HepG2 (cell line): Measurements from ENCODE around the gene ATRAID. TPM values are rescaled to one million over a fixed set of nuclear protein-coding genes. Genes with fewer than 3 reads are reported as not detected.

Source experiments
- HNF1A ChIP-seq, 2 experiments: sonication (generic) in 1 of 2; formaldehyde crosslinking in 1 of 2; IDR thresholded peaks; 2 replicates each; pipeline versions ENCODE4 v1.4.0 to v1.6.1; 2016 to 2020; ENCODE audit warnings: borderline replicate concordance in 1 of 2, low read depth in 1 of 2, mild to moderate bottlenecking in 1 of 2, missing genetic modification reagents in 1 of 2
- TEAD3 ChIP-seq: optimal IDR thresholded peaks from 2 replicates; pipeline ENCODE3; 2016; ENCODE audit warnings: borderline replicate concordance
- TFAP4 ChIP-seq: sonication (generic); IDR thresholded peaks from 2 replicates; pipeline ENCODE4 v1.6.1; 2016; ENCODE audit warnings: low read depth, borderline replicate concordance
- YY1 ChIP-seq: IDR thresholded peaks from 2 replicates; pipeline ENCODE4 v1.6.1; 2011; ENCODE audit warnings: low read length, low read depth, moderate library complexity, mild to moderate bottlenecking; ENCODE audit not compliant: insufficient read depth, insufficient replicate concordance
- ZMAT3 ChIP-seq: sonication (generic); formaldehyde crosslinking; conservative IDR thresholded peaks from 2 replicates; pipeline ENCODE4 v1.7.0; 2021; ENCODE audit warnings: missing genetic modification reagents
- ZMYM3 ChIP-seq: sonication (generic); formaldehyde crosslinking; IDR thresholded peaks from 2 replicates; pipeline ENCODE4 v1.5.1; 2020; ENCODE audit warnings: mild to moderate bottlenecking, missing genetic modification reagents
- ZNF224 ChIP-seq: sonication (generic); formaldehyde crosslinking; IDR thresholded peaks from 2 replicates; pipeline ENCODE4 v1.5.0; 2020; ENCODE audit warnings: mild to moderate bottlenecking, missing genetic modification reagents
- ZNF407 ChIP-seq: sonication (generic); formaldehyde crosslinking; IDR thresholded peaks from one replicate; pipeline ENCODE4 v1.5.1; 2020; ENCODE audit warnings: mild to moderate bottlenecking, missing genetic modification reagents; ENCODE audit errors: not compliant biosample characterization
- ZNF567 ChIP-seq: sonication (generic); formaldehyde crosslinking; IDR thresholded peaks from 2 replicates; pipeline ENCODE4 v1.8.1; 2023; ENCODE audit warnings: mild to moderate bottlenecking, missing genetic modification reagents, borderline replicate concordance
- ZNF788 ChIP-seq: sonication (generic); formaldehyde crosslinking; IDR thresholded peaks from 2 replicates; pipeline ENCODE4 v1.5.0; 2020; ENCODE audit warnings: mild to moderate bottlenecking, missing genetic modification reagents, borderline replicate concordance
- polyA plus RNA-seq, 8 experiments: library from polyadenylated mRNA; depleted of rRNA in 3 of 8; stranded (reverse) in 7 of 8; unstranded in 1 of 8; fragments of >200 nt; fragmentation: Illumina TruSeq in 4 of 8; extraction: Trizol in 4 of 8; gene quantifications; 2 replicates each; pipeline versions ENCODE4 v1.2.1 to v1.2.3, GENCODE V29; 2011 to 2016; ENCODE audit warnings: low read depth in 4 of 8, missing spikeins in 1 of 8, mixed read lengths in 1 of 8; ENCODE audit not compliant: insufficient read depth in 1 of 8
- total RNA-seq, 5 experiments: library from RNA; depleted of rRNA; stranded (reverse); fragments of >200 nt; fragmentation: Illumina TruSeq; extraction: Trizol; gene quantifications; 2 replicates each; pipeline ENCODE4 v1.2.3, GENCODE V29; 2016; ENCODE audit warnings: low read depth in 1 of 5

The ATRAID gene
- total and polyA plus RNA-seq, 2 of the 13 experiments (the other 11 are each of a cell fraction or from before 2014, with no cell fraction given), result 207 to 382 TPM

- TF ChIP-seq ZNF567 (CRISPR knock-in tag) (no peak), ZNF224 (CRISPR knock-in tag) (no peak), TEAD3 (CRISPR knock-in tag) (peak; percentile 45), ZMAT3 (CRISPR knock-in tag) (no peak), ZNF788 (CRISPR knock-in tag) (peak; percentile 22; the same call in 1 of the 2 replicates), YY1 (peak; percentile 17), HNF1A (IDR thresholded peaks at IDR 0.05; ENCODE audit: low read depth) (no peak), HNF1A (CRISPR knock-in tag; IDR thresholded peaks at IDR 0.05; ENCODE audit: borderline replicate concordance) (no peak), TFAP4 (peak; percentile 53; the same call in 1 of the 2 replicates), ZMYM3 (CRISPR knock-in tag) (peak; percentile 42; the same call in 1 of the 2 replicates), ZNF407 (CRISPR knock-in tag) (no peak)
Measured at GRCh38 chr2:27185331-27186026, 26.4 kb upstream of the ATRAID start (continued).
